ENCODE data around the gene ZNF823. TPM values are rescaled to one million over a fixed set of nuclear protein-coding genes. Genes with fewer than 3 reads are reported as not detected.

The ZNF823 gene
- polyA plus RNA-seq, 1 donor from 2014 or later = 7.8 TPM

DNA sequence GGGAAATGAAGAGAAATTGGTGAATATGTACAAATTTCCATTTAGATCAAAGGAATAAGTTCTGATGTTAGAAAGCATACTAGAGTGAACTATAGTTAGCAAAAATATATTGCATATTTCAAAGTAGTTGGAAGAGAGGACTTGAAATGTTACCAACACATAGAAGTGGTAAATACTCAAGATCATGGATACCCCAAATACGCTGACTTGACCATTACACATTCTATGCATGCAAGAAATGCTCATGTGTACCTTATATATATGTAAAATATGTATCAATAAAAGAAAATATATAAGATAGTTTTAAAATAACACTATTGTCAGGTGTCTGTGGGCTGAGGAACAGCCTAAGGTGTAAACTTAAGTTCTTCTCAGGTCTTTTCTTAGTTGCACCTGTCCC, 45.0 kb upstream of the ZNF823 start:
- Histone ChIP-seq H3K9ac (ENCODE audit: low read length) (no peak overlapping the region), H4K20me1 (ENCODE audit: insufficient read depth) (no peaks in the 10 kb centered on the region), H3K9me2 (ENCODE audit: insufficient read depth, low read length) (no peaks in the 10 kb centered on the region), H3K27ac (ENCODE audit: low read length) (no peak overlapping the region), H3F3A (ENCODE audit: insufficient read depth, low read length, poor library complexity, severe bottlenecking) (no peaks in the 10 kb centered on the region), H3K36me3 (ENCODE audit: insufficient read depth, low read length) (peaks cover 43% of the 10 kb centered on the region), H2AFZ (ENCODE audit: low read depth, low read length) (no peak overlapping the region), H3K4me3 (ENCODE audit: low read length) (no peak overlapping the region), H3K79me2 (replicated peaks; ENCODE audit: insufficient read depth, low read length) (no peaks in the 10 kb centered on the region), H3K4me2 (ENCODE audit: low read length) (no peak overlapping the region), H3K27me3 (ENCODE audit: insufficient read depth, low read depth, low read length) (no peaks in the 10 kb centered on the region), H3K9me3 (ENCODE audit: low read length) (peaks cover 14% of the 10 kb centered on the region)
- TF ChIP-seq RAD21 (conservative IDR thresholded peaks at IDR 0.05) = no peak
- no peak for TF ChIP-seq EZH2 (IDR thresholded peaks at IDR 0.05; ENCODE audit: borderline replicate concordance, insufficient read depth, low read length, poor library complexity, severe bottlenecking)
- TF ChIP-seq, protein P1, sequence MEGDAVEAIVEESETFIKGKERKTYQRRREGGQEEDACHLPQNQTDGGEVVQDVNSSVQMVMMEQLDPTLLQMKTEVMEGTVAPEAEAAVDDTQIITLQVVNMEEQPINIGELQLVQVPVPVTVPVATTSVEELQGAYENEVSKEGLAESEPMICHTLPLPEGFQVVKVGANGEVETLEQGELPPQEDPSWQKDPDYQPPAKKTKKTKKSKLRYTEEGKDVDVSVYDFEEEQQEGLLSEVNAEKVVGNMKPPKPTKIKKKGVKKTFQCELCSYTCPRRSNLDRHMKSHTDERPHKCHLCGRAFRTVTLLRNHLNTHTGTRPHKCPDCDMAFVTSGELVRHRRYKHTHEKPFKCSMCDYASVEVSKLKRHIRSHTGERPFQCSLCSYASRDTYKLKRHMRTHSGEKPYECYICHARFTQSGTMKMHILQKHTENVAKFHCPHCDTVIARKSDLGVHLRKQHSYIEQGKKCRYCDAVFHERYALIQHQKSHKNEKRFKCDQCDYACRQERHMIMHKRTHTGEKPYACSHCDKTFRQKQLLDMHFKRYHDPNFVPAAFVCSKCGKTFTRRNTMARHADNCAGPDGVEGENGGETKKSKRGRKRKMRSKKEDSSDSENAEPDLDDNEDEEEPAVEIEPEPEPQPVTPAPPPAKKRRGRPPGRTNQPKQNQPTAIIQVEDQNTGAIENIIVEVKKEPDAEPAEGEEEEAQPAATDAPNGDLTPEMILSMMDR (IDR thresholded peaks at IDR 0.05; ENCODE audit: poor library complexity, severe bottlenecking) = no peak
- no peak for TF ChIP-seq EP300 (conservative IDR thresholded peaks at IDR 0.05; ENCODE audit: poor library complexity, severe bottlenecking)
- TF ChIP-seq TAF1 (IDR thresholded peaks at IDR 0.05; ENCODE audit: low read depth) = no peak
- TF ChIP-seq MXI1 (conservative IDR thresholded peaks at IDR 0.05; ENCODE audit: poor library complexity, severe bottlenecking) = no peak
- no peak for TF ChIP-seq POLR2AphosphoS5 (IDR thresholded peaks at IDR 0.05)
- TF ChIP-seq, protein P2, sequence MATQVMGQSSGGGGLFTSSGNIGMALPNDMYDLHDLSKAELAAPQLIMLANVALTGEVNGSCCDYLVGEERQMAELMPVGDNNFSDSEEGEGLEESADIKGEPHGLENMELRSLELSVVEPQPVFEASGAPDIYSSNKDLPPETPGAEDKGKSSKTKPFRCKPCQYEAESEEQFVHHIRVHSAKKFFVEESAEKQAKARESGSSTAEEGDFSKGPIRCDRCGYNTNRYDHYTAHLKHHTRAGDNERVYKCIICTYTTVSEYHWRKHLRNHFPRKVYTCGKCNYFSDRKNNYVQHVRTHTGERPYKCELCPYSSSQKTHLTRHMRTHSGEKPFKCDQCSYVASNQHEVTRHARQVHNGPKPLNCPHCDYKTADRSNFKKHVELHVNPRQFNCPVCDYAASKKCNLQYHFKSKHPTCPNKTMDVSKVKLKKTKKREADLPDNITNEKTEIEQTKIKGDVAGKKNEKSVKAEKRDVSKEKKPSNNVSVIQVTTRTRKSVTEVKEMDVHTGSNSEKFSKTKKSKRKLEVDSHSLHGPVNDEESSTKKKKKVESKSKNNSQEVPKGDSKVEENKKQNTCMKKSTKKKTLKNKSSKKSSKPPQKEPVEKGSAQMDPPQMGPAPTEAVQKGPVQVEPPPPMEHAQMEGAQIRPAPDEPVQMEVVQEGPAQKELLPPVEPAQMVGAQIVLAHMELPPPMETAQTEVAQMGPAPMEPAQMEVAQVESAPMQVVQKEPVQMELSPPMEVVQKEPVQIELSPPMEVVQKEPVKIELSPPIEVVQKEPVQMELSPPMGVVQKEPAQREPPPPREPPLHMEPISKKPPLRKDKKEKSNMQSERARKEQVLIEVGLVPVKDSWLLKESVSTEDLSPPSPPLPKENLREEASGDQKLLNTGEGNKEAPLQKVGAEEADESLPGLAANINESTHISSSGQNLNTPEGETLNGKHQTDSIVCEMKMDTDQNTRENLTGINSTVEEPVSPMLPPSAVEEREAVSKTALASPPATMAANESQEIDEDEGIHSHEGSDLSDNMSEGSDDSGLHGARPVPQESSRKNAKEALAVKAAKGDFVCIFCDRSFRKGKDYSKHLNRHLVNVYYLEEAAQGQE (IDR thresholded peaks at IDR 0.05; ENCODE audit: borderline replicate concordance) = no peak
- TF ChIP-seq SMC3 (conservative IDR thresholded peaks at IDR 0.05; ENCODE audit: poor library complexity) = no peak

DNA sequence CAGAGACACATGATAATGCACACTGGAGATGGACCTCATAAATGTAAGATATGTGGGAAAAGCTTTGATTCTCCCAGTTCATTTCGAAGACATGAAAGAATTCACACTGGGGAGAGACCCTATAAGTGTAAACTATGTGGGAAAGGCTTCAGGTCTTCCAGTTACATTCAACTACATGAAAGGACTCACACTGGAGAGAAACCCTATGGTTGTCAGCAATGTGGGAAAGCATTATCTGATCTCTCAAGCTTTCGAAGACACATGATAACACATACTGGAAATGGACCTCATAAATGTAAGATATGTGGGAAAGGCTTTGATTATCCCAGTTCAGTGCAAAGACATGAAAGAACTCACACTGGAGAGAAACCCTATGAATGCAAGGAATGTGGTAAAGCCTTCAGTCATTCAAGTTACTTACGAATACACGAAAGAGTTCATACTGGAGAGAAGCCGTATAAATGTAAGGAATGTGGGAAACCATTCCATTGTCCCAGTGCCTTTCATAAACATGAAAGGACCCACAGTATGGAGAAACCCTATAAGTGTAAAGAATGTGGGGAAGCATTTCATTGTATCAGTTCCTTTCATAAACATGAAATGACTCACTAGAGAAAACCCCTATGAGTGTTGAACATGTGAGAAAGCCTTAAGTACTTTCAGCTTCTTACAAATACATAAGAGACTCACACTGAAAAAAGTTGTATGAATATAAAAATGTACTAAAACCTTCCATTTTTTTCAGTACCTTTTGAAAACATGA, 42.7 kb upstream of the ZNF823 start:
- Histone ChIP-seq H3K4me2 (ENCODE audit: low read length) (no peak overlapping the region), H3F3A (ENCODE audit: insufficient read depth, low read length, poor library complexity, severe bottlenecking) (no peaks in the 10 kb centered on the region), H3K4me3 (ENCODE audit: low read length) (no peak overlapping the region), H4K20me1 (ENCODE audit: insufficient read depth) (no peaks in the 10 kb centered on the region), H2AFZ (ENCODE audit: low read depth, low read length) (no peak overlapping the region), H3K27me3 (ENCODE audit: insufficient read depth, low read depth, low read length) (no peaks in the 10 kb centered on the region), H3K9me3 (ENCODE audit: low read length) (peaks cover 14% of the 10 kb centered on the region), H3K27ac (ENCODE audit: low read length) (no peak overlapping the region), H3K36me3 (ENCODE audit: insufficient read depth, low read length) (peaks cover 47% of the 10 kb centered on the region), H3K9me2 (ENCODE audit: insufficient read depth, low read length) (no peaks in the 10 kb centered on the region), H3K79me2 (replicated peaks; ENCODE audit: insufficient read depth, low read length) (no peaks in the 10 kb centered on the region), H3K9ac (ENCODE audit: low read length) (no peak overlapping the region)
- TF ChIP-seq, protein P1 (IDR thresholded peaks at IDR 0.05; ENCODE audit: poor library complexity, severe bottlenecking) = no peak
- TF ChIP-seq, protein P2 (IDR thresholded peaks at IDR 0.05; ENCODE audit: borderline replicate concordance) = no peak
- no peak for TF ChIP-seq POLR2AphosphoS5 (IDR thresholded peaks at IDR 0.05)
- TF ChIP-seq SMC3 (conservative IDR thresholded peaks at IDR 0.05; ENCODE audit: poor library complexity) = no peak
- TF ChIP-seq MXI1 (conservative IDR thresholded peaks at IDR 0.05; ENCODE audit: poor library complexity, severe bottlenecking) = no peak
- TF ChIP-seq EP300 (conservative IDR thresholded peaks at IDR 0.05; ENCODE audit: poor library complexity, severe bottlenecking) = no peak
- TF ChIP-seq RAD21 (conservative IDR thresholded peaks at IDR 0.05) = no peak
- no peak for TF ChIP-seq TAF1 (IDR thresholded peaks at IDR 0.05; ENCODE audit: low read depth)
- no peak for TF ChIP-seq EZH2 (IDR thresholded peaks at IDR 0.05; ENCODE audit: borderline replicate concordance, insufficient read depth, low read length, poor library complexity, severe bottlenecking)
